ENCODE measurements around the gene WDR1.
"Not testable (repeated sequence)": the region's sequence is repeated elsewhere in the genome, so short reads cannot be mapped to it uniquely, and the experiment has no call there.

The WDR1 gene

GRCh38 chr4:10130178-10130888 lies 13.7 kb upstream of the WDR1 start:
- no peak for DNase-seq

- DNase-seq = no peak
Measured at GRCh38 chr4:10129196-10130177, 12.9 kb upstream of the WDR1 start.

GRCh38 chr4:10128761-10129160 lies 12.2 kb upstream of the WDR1 start:
- no peak for DNase-seq

- not testable (repeated sequence) for DNase-seq
Measured at GRCh38 chr4:10127531-10127930, 10.9 kb upstream of the WDR1 start.

GRCh38 chr4:10124167-10124930 lies 7.8 kb upstream of the WDR1 start:
- no peak for DNase-seq

GRCh38 chr4:10123227-10124101 lies 6.9 kb upstream of the WDR1 start:
- DNase-seq = no peak

- DNase-seq = no peak
Measured at GRCh38 chr4:10122236-10122932, 5.8 kb upstream of the WDR1 start.

- DNase-seq = no peak
Measured at GRCh38 chr4:10121568-10122208, 5.1 kb upstream of the WDR1 start.

GRCh38 chr4:10120943-10121567 lies 4.5 kb upstream of the WDR1 start:
- DNase-seq = no peak

GRCh38 chr4:10119773-10120172 lies 3.2 kb upstream of the WDR1 start:
- no peak for DNase-seq

- DNase-seq = no peak
Measured at GRCh38 chr4:10119278-10119677, 2.7 kb upstream of the WDR1 start.

GRCh38 chr4:10118048-10119004 lies 1.7 kb upstream of the WDR1 start:
- no peak for DNase-seq

- DNase-seq = no peak
Measured at GRCh38 chr4:10117359-10118047, 904 bp upstream of the WDR1 start.

GRCh38 chr4:10115797-10116568 lies 616 bp downstream of the WDR1 start:
- DNase-seq = no peak

GRCh38 chr4:10115271-10115796 lies 1.3 kb downstream of the WDR1 start:
- no peak for DNase-seq

- DNase-seq = no peak
Measured at GRCh38 chr4:10114607-10115006, 2.0 kb downstream of the WDR1 start.

GRCh38 chr4:10114147-10114546 lies 2.5 kb downstream of the WDR1 start:
- no peak for DNase-seq
